IMR-90 (cell line): ENCODE data around the gene AHI1. TPM values are rescaled to one million over a fixed set of nuclear protein-coding genes. Genes with fewer than 3 reads are reported as not detected.

Source experiments
- ATAC-seq: fragments of 200-7000 bp; cut with Tn5 transposase; 2 replicates; pipeline ENCODE4 v1.9.1; 2020; ENCODE audit warnings: low read depth, mild to moderate bottlenecking, moderate library complexity
- BruUV-seq: library from RNA; stranded (reverse); fragments of 400-500 nt; replicated peaks from 2 replicates; lab custom pipeline; 2021; lab: Mats Ljungman, UMichigan
- CTCF ChIA-PET: fragments of 300-600 bp; formaldehyde crosslinking; extraction: SDS; loops from one replicate; lab custom pipeline; 2021; ENCODE audit warnings: antibody characterized with exemption; lab: Yijun Ruan, JAX
- POLR2A ChIA-PET: fragments of 300-600 bp; sonication (Branson Sonifier 250); formaldehyde crosslinking; loops from one replicate; lab custom pipeline; 2022; ENCODE audit warnings: antibody characterized with exemption; ENCODE audit not compliant: unreplicated experiment; lab: Charles Lee
- DNase-seq: peaks from one replicate; pipeline ENCODE4 v3.0.0; 2013
- H2AFZ ChIP-seq: replicated peaks from 2 replicates; pipeline ENCODE3; 2013; ENCODE audit warnings: low read length, mild to moderate bottlenecking; ENCODE audit not compliant: poor library complexity
- H2AK5ac ChIP-seq: 2 replicates; pipeline ENCODE4 v1.6.1; 2013; ENCODE audit warnings: low read depth, low read length, inconsistent platforms
- H2AK9ac ChIP-seq: replicated peaks from 2 replicates; pipeline ENCODE3; 2013; ENCODE audit warnings: mild to moderate bottlenecking, low read depth, low read length, moderate library complexity; ENCODE audit not compliant: poor library complexity
- H2BK120ac ChIP-seq: 2 replicates; pipeline ENCODE4 v1.6.1; 2013; ENCODE audit warnings: low read depth, low read length, inconsistent platforms
- H2BK15ac ChIP-seq: 3 replicates; pipeline ENCODE4 v1.6.1; 2013; ENCODE audit warnings: low read depth, low read length, inconsistent platforms
- H2BK20ac ChIP-seq: 2 replicates; pipeline ENCODE4 v1.6.1; 2013; ENCODE audit warnings: low read depth, mild to moderate bottlenecking, inconsistent platforms, low read length, moderate library complexity
- H2BK5ac ChIP-seq: 2 replicates; pipeline ENCODE4 v1.6.1; 2013; ENCODE audit warnings: mild to moderate bottlenecking, low read depth, low read length, inconsistent platforms; ENCODE audit not compliant: poor library complexity, severe bottlenecking
- H3K14ac ChIP-seq: replicated peaks from 2 replicates; pipeline ENCODE4 v1.6.1; 2013; ENCODE audit warnings: low read depth, low read length, inconsistent platforms
- H3K18ac ChIP-seq: 2 replicates; pipeline ENCODE4 v1.6.1; 2013; ENCODE audit warnings: low read depth, low read length, control low read depth
- H3K23ac ChIP-seq: 2 replicates; pipeline ENCODE4 v1.6.1; 2013; ENCODE audit warnings: low read depth, low read length, inconsistent platforms
- H3K27ac ChIP-seq: 2 replicates; pipeline ENCODE4 v1.5.1; 2013; ENCODE audit warnings: mild to moderate bottlenecking, control low read depth, low read length; ENCODE audit not compliant: insufficient read depth
- H3K27me3 ChIP-seq: 2 replicates; pipeline ENCODE4 v1.6.1; 2013; ENCODE audit warnings: low read length; ENCODE audit not compliant: control insufficient read depth, insufficient read depth
- H3K36me3 ChIP-seq: 2 replicates; pipeline ENCODE4 v1.6.1; 2013; ENCODE audit warnings: low read length, mixed read lengths; ENCODE audit not compliant: control insufficient read depth, insufficient read depth
- H3K4ac ChIP-seq: 2 replicates; pipeline ENCODE4 v1.6.1; 2013; ENCODE audit warnings: low read depth, low read length, inconsistent platforms
- H3K4me1 ChIP-seq: 2 replicates; pipeline ENCODE4 v1.6.1; 2013; ENCODE audit warnings: low read length, mixed read lengths; ENCODE audit not compliant: control insufficient read depth, insufficient read depth
- H3K4me2 ChIP-seq: 2 replicates; pipeline ENCODE4 v1.6.1; 2013; ENCODE audit warnings: low read depth, mild to moderate bottlenecking, control low read depth, low read length, moderate library complexity
- H3K4me3 ChIP-seq: 2 replicates; pipeline ENCODE4 v1.5.1; 2013; ENCODE audit warnings: low read depth, mild to moderate bottlenecking, control low read depth, low read length, moderate library complexity; ENCODE audit not compliant: insufficient read depth
- H3K56ac ChIP-seq: 2 replicates; pipeline ENCODE4 v1.6.1; 2013; ENCODE audit warnings: low read length, inconsistent platforms; ENCODE audit not compliant: insufficient read depth; ENCODE audit errors: extremely low read depth
- H3K79me1 ChIP-seq, 2 experiments: 2 replicates each; pipeline ENCODE4 v1.6.1; 2013; ENCODE audit warnings: low read length in 2 of 2, inconsistent platforms in 1 of 2, low read depth in 1 of 2
- H3K9ac ChIP-seq: 2 replicates; pipeline ENCODE4 v1.6.1; 2013; ENCODE audit warnings: low read depth, low read length, control low read depth
- H3K9me1 ChIP-seq: 2 replicates; pipeline ENCODE4 v1.6.1; 2013; ENCODE audit warnings: low read length, inconsistent platforms; ENCODE audit not compliant: insufficient read depth
- H3K9me3 ChIP-seq: 2 replicates; pipeline ENCODE4 v1.6.1; 2013; ENCODE audit warnings: low read length; ENCODE audit not compliant: control insufficient read depth, insufficient read depth
- H4K20me1 ChIP-seq: 2 replicates; pipeline ENCODE4 v1.6.1; 2013; ENCODE audit warnings: low read length, inconsistent platforms; ENCODE audit not compliant: insufficient read depth
- H4K5ac ChIP-seq: 2 replicates; pipeline ENCODE4 v1.6.1; 2013; ENCODE audit warnings: mild to moderate bottlenecking, low read depth, low read length, control low read depth
- H4K8ac ChIP-seq, 2 experiments: 2 replicates each; pipeline ENCODE4 v1.6.1; 2013; ENCODE audit warnings: low read depth in 2 of 2, low read length in 2 of 2, control low read depth in 1 of 2, inconsistent platforms in 1 of 2
- H4K91ac ChIP-seq: 2 replicates; pipeline ENCODE4 v1.6.1; 2013; ENCODE audit warnings: low read depth, low read length, inconsistent platforms; ENCODE audit not compliant: insufficient read depth
- BHLHE40 ChIP-seq: fragments of 150-350 bp; IDR thresholded peaks from 2 replicates; pipeline ENCODE4 v1.6.1; 2016; ENCODE audit warnings: mild to moderate bottlenecking, low read depth, low read length
- CEBPB ChIP-seq: IDR thresholded peaks from 2 replicates; pipeline ENCODE4 v1.6.1; 2012; ENCODE audit warnings: low read depth, low read length, improper control_type of control experiment
- CHD1 ChIP-seq: IDR thresholded peaks from 2 replicates; pipeline ENCODE4 v1.6.1; 2012; ENCODE audit warnings: low read depth, low read length, improper control_type of control experiment
- FOS ChIP-seq: fragments of 150-350 bp; IDR thresholded peaks from 2 replicates; pipeline ENCODE4 v1.6.1; 2016; ENCODE audit warnings: low read depth, low read length
- MAFK ChIP-seq: IDR thresholded peaks from 2 replicates; pipeline ENCODE4 v1.6.1; 2012; ENCODE audit warnings: low read depth, low read length, improper control_type of control experiment
- MAZ ChIP-seq: IDR thresholded peaks from 2 replicates; pipeline ENCODE4 v1.6.1; 2012; ENCODE audit warnings: low read depth, mild to moderate bottlenecking, low read length, improper control_type of control experiment, moderate library complexity, borderline replicate concordance
- MXI1 ChIP-seq: IDR thresholded peaks from 2 replicates; pipeline ENCODE4 v1.6.1; 2012; ENCODE audit warnings: low read depth, mild to moderate bottlenecking, low read length, moderate library complexity, borderline replicate concordance
- NFE2L2 ChIP-seq: fragments of 150-350 bp; IDR thresholded peaks from 2 replicates; pipeline ENCODE4 v1.6.1; 2016; ENCODE audit warnings: low read depth, mild to moderate bottlenecking, low read length
- POLR2A ChIP-seq: IDR thresholded peaks from 2 replicates; pipeline ENCODE4 v1.6.1; 2012; ENCODE audit warnings: mild to moderate bottlenecking, low read depth, low read length
- RAD21 ChIP-seq: IDR thresholded peaks from 2 replicates; pipeline ENCODE4 v1.6.1; 2012; ENCODE audit warnings: low read length, improper control_type of control experiment
- RCOR1 ChIP-seq: IDR thresholded peaks from 2 replicates; pipeline ENCODE4 v1.6.1; 2012; ENCODE audit warnings: mild to moderate bottlenecking, low read length, improper control_type of control experiment; ENCODE audit not compliant: insufficient replicate concordance
- RFX5 ChIP-seq: IDR thresholded peaks from 2 replicates; pipeline ENCODE4 v1.8.0; 2012; ENCODE audit warnings: low read depth, mild to moderate bottlenecking, low read length, moderate library complexity
- SMC3 ChIP-seq: fragments of 150-350 bp; IDR thresholded peaks from 2 replicates; pipeline ENCODE4 v1.6.1; 2016; ENCODE audit warnings: low read depth, mild to moderate bottlenecking, antibody characterized with exemption, low read length, moderate library complexity
- dilution Hi-C: fragments of 300-500 bp; cut with HindIII; formaldehyde crosslinking; loops from one replicate; pipeline ENCODE4 v1.14.3; 2018; ENCODE audit warnings: low sequenced_read_pairs; ENCODE audit not compliant: unreplicated experiment
- in situ Hi-C: fragments of 300-500 bp; cut with MboI; formaldehyde crosslinking; loops from 3 replicates; pipeline ENCODE4 v1.14.3; 2019; ENCODE audit warnings: low sequenced_read_pairs, inconsistent platforms, mixed read lengths
- intact Hi-C: fragments of 100-400 bp; cut with micrococcal nuclease; formaldehyde crosslinking; loops from 2 replicates; pipeline ENCODE4 v1.10.0; 2022
- polyA plus RNA-seq, 3 experiments: library from polyadenylated mRNA; depleted of rRNA; stranded (reverse); fragments of >200 nt; gene quantifications; 2 replicates each; pipeline ENCODE4 v1.2.3, GENCODE V29; 2012; ENCODE audit warnings: low replicate concordance in 1 of 3
- total RNA-seq: library from RNA; depleted of rRNA; stranded (reverse); fragments of >200 nt; gene quantifications from 2 replicates; pipeline ENCODE4 v1.2.3, GENCODE V29; 2012
- TF ChIP-seq, protein P1 (sequence below): conservative IDR thresholded peaks from 2 replicates; pipeline ENCODE4 v1.5.1; 2012; ENCODE audit warnings: mild to moderate bottlenecking, low read depth, low read length, improper control_type of control experiment
- TF ChIP-seq, protein P2 (sequence below): fragments of 150-350 bp; IDR thresholded peaks from 2 replicates; pipeline ENCODE4 v1.6.1; 2017; ENCODE audit warnings: mild to moderate bottlenecking, antibody characterized with exemption, low read length, low read depth
- TF ChIP-seq, protein P3 (sequence below): fragments of 150-350 bp; IDR thresholded peaks from 2 replicates; pipeline ENCODE4 v1.6.1; 2016; ENCODE audit warnings: low read depth, mild to moderate bottlenecking, low read length, moderate library complexity, borderline replicate concordance

The AHI1 gene
- total and polyA plus RNA-seq, 2 of the 4 experiments (the other 2 are of a cell fraction) = 9.5 to 19.4 TPM

DNA sequence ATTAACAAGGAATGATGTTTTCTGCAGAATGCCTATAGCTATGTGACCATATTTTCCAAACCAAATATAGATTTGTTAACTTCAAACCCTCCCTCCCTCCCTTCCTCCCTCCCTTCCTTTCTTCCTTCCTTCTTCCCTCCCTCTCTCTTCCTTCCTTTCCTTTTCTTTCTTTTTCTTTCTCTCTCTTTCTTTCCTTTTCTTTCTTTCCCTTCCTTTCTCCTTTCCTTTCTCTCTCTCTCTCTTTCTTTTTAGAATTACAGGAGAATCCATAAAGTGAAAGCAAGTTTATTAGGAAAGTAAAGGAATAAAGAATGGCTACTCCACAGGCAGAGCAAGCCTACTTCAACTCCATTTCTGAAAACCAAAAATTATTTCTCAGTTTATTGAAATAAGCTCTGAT lies 153.0 kb downstream of the AHI1 start:
- Histone ChIP-seq H3K27me3 (no peaks in the 10 kb centered on the region), H3K36me3 (peaks cover 2% of the 10 kb centered on the region; the same call in 1 of the 2 replicates), H4K8ac (no peak overlapping the region), H3K14ac (no peak overlapping the region), H2BK20ac (no peak overlapping the region), H3K56ac (no peak overlapping the region), H3K79me1 (no peaks in the 10 kb centered on the region; a peak in 1 of 4 replicates), H2AK9ac (no peak overlapping the region), H2BK15ac (no peak overlapping the region), H2BK120ac (no peak overlapping the region), H3K4me1 (no peaks in the 10 kb centered on the region), H3K9ac (no peak overlapping the region), H4K91ac (no peak overlapping the region), H3K4me2 (no peak overlapping the region), H4K5ac (no peak overlapping the region), H3K4me3 (no peak overlapping the region), H2AFZ (no peak overlapping the region), H3K27ac (no peak overlapping the region), H3K9me3 (no peaks in the 10 kb centered on the region), H3K23ac (no peak overlapping the region), H3K4ac (no peak overlapping the region), H2BK5ac (no peak overlapping the region), H2AK5ac (no peak overlapping the region), H3K18ac (no peak overlapping the region), H4K20me1 (no peaks in the 10 kb centered on the region), H3K9me1 (no peaks in the 10 kb centered on the region)
- TF ChIP-seq RAD21 (no peak), RFX5 (no peak), SMC3 (no peak), POLR2A (no peak), MAFK (no peak), BHLHE40 (no peak), CEBPB (no peak), CHD1 (no peak), MXI1 (no peak), RCOR1 (no peak), MAZ (no peak), FOS (no peak), NFE2L2 (no peak)
- TF ChIP-seq, protein P1, sequence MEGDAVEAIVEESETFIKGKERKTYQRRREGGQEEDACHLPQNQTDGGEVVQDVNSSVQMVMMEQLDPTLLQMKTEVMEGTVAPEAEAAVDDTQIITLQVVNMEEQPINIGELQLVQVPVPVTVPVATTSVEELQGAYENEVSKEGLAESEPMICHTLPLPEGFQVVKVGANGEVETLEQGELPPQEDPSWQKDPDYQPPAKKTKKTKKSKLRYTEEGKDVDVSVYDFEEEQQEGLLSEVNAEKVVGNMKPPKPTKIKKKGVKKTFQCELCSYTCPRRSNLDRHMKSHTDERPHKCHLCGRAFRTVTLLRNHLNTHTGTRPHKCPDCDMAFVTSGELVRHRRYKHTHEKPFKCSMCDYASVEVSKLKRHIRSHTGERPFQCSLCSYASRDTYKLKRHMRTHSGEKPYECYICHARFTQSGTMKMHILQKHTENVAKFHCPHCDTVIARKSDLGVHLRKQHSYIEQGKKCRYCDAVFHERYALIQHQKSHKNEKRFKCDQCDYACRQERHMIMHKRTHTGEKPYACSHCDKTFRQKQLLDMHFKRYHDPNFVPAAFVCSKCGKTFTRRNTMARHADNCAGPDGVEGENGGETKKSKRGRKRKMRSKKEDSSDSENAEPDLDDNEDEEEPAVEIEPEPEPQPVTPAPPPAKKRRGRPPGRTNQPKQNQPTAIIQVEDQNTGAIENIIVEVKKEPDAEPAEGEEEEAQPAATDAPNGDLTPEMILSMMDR = no peak
- TF ChIP-seq, protein P2, sequence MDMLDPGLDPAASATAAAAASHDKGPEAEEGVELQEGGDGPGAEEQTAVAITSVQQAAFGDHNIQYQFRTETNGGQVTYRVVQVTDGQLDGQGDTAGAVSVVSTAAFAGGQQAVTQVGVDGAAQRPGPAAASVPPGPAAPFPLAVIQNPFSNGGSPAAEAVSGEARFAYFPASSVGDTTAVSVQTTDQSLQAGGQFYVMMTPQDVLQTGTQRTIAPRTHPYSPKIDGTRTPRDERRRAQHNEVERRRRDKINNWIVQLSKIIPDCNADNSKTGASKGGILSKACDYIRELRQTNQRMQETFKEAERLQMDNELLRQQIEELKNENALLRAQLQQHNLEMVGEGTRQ = no peak
- TF ChIP-seq, protein P3, sequence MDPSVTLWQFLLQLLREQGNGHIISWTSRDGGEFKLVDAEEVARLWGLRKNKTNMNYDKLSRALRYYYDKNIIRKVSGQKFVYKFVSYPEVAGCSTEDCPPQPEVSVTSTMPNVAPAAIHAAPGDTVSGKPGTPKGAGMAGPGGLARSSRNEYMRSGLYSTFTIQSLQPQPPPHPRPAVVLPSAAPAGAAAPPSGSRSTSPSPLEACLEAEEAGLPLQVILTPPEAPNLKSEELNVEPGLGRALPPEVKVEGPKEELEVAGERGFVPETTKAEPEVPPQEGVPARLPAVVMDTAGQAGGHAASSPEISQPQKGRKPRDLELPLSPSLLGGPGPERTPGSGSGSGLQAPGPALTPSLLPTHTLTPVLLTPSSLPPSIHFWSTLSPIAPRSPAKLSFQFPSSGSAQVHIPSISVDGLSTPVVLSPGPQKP = no peak
- ChIA-PET POLR2A (no interaction called here), CTCF (no interaction called here)
- DNase-seq = no peak
- ATAC-seq = no peak
- dilution Hi-C loops (no loop called here), intact Hi-C loops (no loop called here), in situ Hi-C loops (no loop called here)
- BruUV-seq = no TSS peak
